Calu3 (cell line): ENCODE measurements around the gene COX7A2L. TPM values are rescaled to one million over a fixed set of nuclear protein-coding genes. Genes with fewer than 3 reads are reported as not detected.
"Not testable (repeated sequence)": the region's sequence is repeated elsewhere in the genome, so short reads cannot be mapped to it uniquely, and the experiment has no call there.

ENCODE experiments used
- BruUV-seq: library from RNA; stranded (reverse); fragments of 400-500 nt; replicated peaks from 2 replicates; lab custom pipeline; 2021; lab: Mats Ljungman, UMichigan
- CTCF ChIA-PET: fragments of 300-600 bp; sonication (Branson Sonifier 250); formaldehyde crosslinking; loops from one replicate; lab custom pipeline; 2022; ENCODE audit warnings: antibody characterized with exemption; lab: Charles Lee
- DNase-seq: peaks from one replicate; pipeline ENCODE4 v3.0.0; 2022
- H3K27ac Mint-ChIP-seq: one replicate; pipeline ENCODE4 v1.8.0; 2022; ENCODE audit warnings: mixed read lengths; ENCODE audit not compliant: unreplicated experiment
- H3K27me3 Mint-ChIP-seq: one replicate; pipeline ENCODE4 v1.8.0; 2022; ENCODE audit warnings: mixed read lengths; ENCODE audit not compliant: unreplicated experiment
- H3K36me3 Mint-ChIP-seq: one replicate; pipeline ENCODE4 v1.8.0; 2022; ENCODE audit warnings: mild to moderate bottlenecking, moderate library complexity, mixed read lengths; ENCODE audit not compliant: insufficient read depth, unreplicated experiment
- H3K4me1 Mint-ChIP-seq: one replicate; pipeline ENCODE4 v1.8.0; 2022; ENCODE audit warnings: mild to moderate bottlenecking, low read depth, mixed read lengths; ENCODE audit not compliant: unreplicated experiment
- H3K4me3 Mint-ChIP-seq: one replicate; pipeline ENCODE4 v1.8.0; 2022; ENCODE audit warnings: mild to moderate bottlenecking, low read depth, moderate library complexity, mixed read lengths; ENCODE audit not compliant: unreplicated experiment
- H3K9me3 Mint-ChIP-seq: one replicate; pipeline ENCODE4 v1.8.0; 2022; ENCODE audit warnings: low read depth, mixed read lengths; ENCODE audit not compliant: unreplicated experiment
- intact Hi-C: fragments of 100-400 bp; cut with micrococcal nuclease; formaldehyde crosslinking; loops from one replicate; pipeline ENCODE4 v1.10.0; 2022; ENCODE audit not compliant: unreplicated experiment
- total RNA-seq: library from RNA; stranded (reverse); gene quantifications from 2 replicates; pipeline ENCODE4 v1.2.3, GENCODE V29; 2022
- TF ChIP-seq, protein P1 (sequence below): fragments of 200-600 bp; IDR thresholded peaks from one replicate; pipeline ENCODE4 v1.8.0; 2022; ENCODE audit warnings: antibody characterized with exemption; ENCODE audit not compliant: unreplicated experiment

Gene COX7A2L
- total RNA-seq, 1 experiment from 2014 or later, result 98.0 TPM

DNA sequence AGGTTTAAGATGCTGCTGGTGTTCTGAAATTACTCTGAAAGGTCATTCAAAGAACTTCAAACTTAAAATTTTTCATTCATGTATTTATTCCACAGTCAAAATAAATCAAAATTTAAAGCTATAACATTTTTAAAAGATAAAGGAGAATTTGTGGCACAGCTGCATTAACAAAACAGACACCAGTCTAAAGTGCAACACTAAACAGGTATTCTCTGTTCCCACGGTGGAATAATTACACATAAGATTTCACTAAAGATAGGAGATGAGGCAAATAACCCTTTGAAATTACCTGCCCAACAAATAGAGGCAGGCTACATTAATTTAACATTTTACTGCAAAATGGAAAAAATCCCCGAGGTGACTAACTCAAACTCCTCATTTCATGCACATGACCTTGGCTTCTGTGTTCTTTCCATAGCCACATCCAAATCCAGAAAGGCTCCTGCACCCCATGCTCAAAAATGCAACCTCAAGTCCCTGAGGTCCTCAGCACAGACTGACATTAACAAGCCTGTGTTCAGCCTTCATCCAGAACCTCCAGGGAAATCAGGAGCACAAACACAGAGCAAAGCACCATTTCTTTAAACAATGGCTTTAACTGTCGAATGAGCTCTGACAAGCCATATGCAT, 10.5 kb downstream of the COX7A2L start:
- DNase-seq, result no peak
- intact Hi-C loops, result no loop called here
- Mint-ChIP-seq H3K27ac (no peak overlapping the region), H3K4me3 (no peak overlapping the region), H3K4me1 (no peaks in the 10 kb centered on the region), H3K9me3 (no peaks in the 10 kb centered on the region), H3K27me3 (no peaks in the 10 kb centered on the region), H3K36me3 (peaks cover 25% of the 10 kb centered on the region)
- TF ChIP-seq, protein P1, sequence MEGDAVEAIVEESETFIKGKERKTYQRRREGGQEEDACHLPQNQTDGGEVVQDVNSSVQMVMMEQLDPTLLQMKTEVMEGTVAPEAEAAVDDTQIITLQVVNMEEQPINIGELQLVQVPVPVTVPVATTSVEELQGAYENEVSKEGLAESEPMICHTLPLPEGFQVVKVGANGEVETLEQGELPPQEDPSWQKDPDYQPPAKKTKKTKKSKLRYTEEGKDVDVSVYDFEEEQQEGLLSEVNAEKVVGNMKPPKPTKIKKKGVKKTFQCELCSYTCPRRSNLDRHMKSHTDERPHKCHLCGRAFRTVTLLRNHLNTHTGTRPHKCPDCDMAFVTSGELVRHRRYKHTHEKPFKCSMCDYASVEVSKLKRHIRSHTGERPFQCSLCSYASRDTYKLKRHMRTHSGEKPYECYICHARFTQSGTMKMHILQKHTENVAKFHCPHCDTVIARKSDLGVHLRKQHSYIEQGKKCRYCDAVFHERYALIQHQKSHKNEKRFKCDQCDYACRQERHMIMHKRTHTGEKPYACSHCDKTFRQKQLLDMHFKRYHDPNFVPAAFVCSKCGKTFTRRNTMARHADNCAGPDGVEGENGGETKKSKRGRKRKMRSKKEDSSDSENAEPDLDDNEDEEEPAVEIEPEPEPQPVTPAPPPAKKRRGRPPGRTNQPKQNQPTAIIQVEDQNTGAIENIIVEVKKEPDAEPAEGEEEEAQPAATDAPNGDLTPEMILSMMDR, result no peak
- TSS peak; percentile 58 for BruUV-seq
- CTCF ChIA-PET, result no interaction called here

DNA sequence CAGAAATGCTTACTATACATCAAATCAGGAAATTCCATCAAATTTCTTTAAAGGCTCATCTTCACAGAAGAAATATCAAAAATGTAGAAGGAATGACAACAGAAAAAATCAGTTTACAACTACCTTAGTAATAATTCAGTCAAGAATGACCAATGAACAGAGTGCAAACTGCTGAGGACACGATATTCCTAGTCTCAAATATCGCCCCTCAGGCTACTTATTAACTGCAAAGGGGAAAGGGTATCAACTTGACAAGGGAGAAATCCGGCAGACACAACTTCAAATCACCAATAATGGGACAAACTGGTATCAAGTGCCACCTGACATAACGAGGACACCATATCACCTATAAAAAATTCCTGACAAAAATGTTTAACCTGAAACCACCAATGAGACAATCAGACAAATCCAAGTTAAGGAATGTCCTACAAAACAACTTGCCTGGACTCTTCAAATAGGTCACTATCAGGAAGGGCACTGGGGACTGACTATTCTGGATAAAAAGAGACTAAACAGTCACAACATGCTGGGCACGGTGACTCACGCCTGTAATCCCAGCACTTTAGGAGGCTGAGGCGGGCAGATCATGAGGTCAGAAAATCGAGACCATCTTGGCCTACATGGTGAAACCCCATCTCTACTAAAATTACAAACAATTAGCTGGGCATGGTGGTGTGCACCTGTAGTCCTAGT, 12.8 kb downstream of the COX7A2L start:
- TF ChIP-seq, protein P1, result no peak
- Mint-ChIP-seq H3K36me3 (peaks cover 42% of the 10 kb centered on the region), H3K9me3 (no peaks in the 10 kb centered on the region), H3K27ac (no peak overlapping the region), H3K4me3 (no peak overlapping the region), H3K4me1 (peaks cover 4% of the 10 kb centered on the region), H3K27me3 (no peaks in the 10 kb centered on the region)
- intact Hi-C loops, result no loop called here
- CTCF ChIA-PET, result no interaction called here
- DNase-seq, result no peak
- BruUV-seq, result no TSS peak

DNA sequence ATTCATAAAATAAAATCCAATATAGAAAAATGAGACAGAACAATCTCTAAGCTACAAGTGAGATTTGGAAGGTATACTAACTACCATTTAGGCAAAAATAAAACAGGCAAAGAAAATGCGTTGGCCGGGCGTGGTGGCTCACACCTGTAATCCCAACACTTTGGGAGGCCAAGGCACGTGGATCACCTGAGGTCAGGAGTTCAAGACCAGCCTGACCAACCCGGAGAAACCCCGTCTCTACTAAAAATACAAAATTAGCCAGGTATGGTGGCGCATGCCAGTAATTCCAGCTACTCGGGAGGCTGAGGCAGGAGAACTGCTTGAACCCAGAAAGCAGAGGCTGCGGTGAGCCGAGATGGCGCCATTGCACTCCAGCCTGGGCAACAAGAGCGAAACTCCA, 13.5 kb downstream of the COX7A2L start:
- BruUV-seq, H3K9me3 Mint-ChIP-seq, H3K27ac Mint-ChIP-seq, intact Hi-C loops, DNase-seq, H3K4me3 Mint-ChIP-seq, H3K27me3 Mint-ChIP-seq: not testable (repeated sequence)
- H3K36me3 Mint-ChIP-seq, result peaks cover 45% of the 10 kb centered on the region
- CTCF ChIA-PET, result interaction anchor here (1.0 kb wide), 1 partner anchor 11 kb away, joined by 3 read pairs; no protein-coding TSS in a partner anchor
- peaks cover 11% of the 10 kb centered on the region for H3K4me1 Mint-ChIP-seq

GRCh38 chr2:42346856-42347255, 14.2 kb downstream of the COX7A2L start:
- CTCF ChIA-PET, result interaction anchor here (1.0 kb wide), 1 partner anchor 12 kb away, joined by 3 read pairs; no protein-coding TSS in a partner anchor

DNA sequence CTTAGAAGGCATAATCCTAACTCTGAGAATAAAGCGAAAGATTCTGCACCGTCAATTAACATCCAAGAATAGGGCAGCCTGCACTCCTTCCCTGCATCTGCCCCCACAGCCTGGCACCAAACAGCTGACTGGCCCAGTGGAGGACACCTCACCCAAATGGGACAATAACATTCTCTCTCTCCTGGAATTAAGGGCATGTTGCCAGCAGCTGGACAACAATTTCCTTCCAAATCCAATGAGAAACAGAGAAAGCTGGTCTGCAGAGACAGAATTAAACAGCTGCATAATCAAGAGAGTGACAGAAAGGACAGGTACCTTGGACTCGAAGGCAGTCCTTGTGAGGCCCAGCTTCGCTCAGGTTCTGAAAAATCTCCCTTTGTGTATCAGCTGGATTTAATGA, 15.0 kb downstream of the COX7A2L start:
- no TSS peak for BruUV-seq
- peaks cover 18% of the 10 kb centered on the region for H3K4me1 Mint-ChIP-seq
- TF ChIP-seq, protein P1, result no peak
- H3K36me3 Mint-ChIP-seq, result peaks cover 48% of the 10 kb centered on the region
- CTCF ChIA-PET, result no interaction called here
- no peaks in the 10 kb centered on the region for H3K9me3 Mint-ChIP-seq
- no peak overlapping the region for H3K4me3 Mint-ChIP-seq
- DNase-seq, result no peak
- no peaks in the 10 kb centered on the region for H3K27me3 Mint-ChIP-seq
- H3K27ac Mint-ChIP-seq, result no peak overlapping the region
- intact Hi-C loops, result no loop called here

More at GRCh38 chr2:42346856-42347255, 14.2 kb downstream of the COX7A2L start:
- intact Hi-C loops, H3K4me3 Mint-ChIP-seq, BruUV-seq, H3K27ac Mint-ChIP-seq, H3K27me3 Mint-ChIP-seq, H3K9me3 Mint-ChIP-seq, DNase-seq: not testable (repeated sequence)
- Mint-ChIP-seq H3K36me3 (peaks cover 52% of the 10 kb centered on the region), H3K4me1 (peaks cover 18% of the 10 kb centered on the region)
